Activated naive CD4-positive, alpha-beta T cell treated with anti-CD3 and anti-CD28 coated beads, Interleukin-2, amount 50 U/mL, for 24 hours (primary cell): ENCODE measurements around the gene DHX34.
"Not testable (repeated sequence)": the region's sequence is repeated elsewhere in the genome, so short reads cannot be mapped to it uniquely, and the experiment has no call there.

Source experiments
- H3K27ac Mint-ChIP-seq: one replicate; pipeline ENCODE4 v1.8.0; 2021; ENCODE audit warnings: mild to moderate bottlenecking, mixed read lengths
- H3K27me3 Mint-ChIP-seq: one replicate; pipeline ENCODE4 v1.8.0; 2021; ENCODE audit warnings: mixed read lengths
- H3K36me3 Mint-ChIP-seq: one replicate; pipeline ENCODE4 v1.8.0; 2021; ENCODE audit warnings: mixed read lengths
- H3K4me1 Mint-ChIP-seq: one replicate; pipeline ENCODE4 v1.8.0; 2021; ENCODE audit warnings: mixed read lengths
- H3K4me3 Mint-ChIP-seq: one replicate; pipeline ENCODE4 v1.8.0; 2021; ENCODE audit warnings: mild to moderate bottlenecking, mixed read lengths
- H3K9me3 Mint-ChIP-seq: one replicate; pipeline ENCODE4 v1.8.0; 2021; ENCODE audit warnings: mixed read lengths

DHX34 gene

DNA sequence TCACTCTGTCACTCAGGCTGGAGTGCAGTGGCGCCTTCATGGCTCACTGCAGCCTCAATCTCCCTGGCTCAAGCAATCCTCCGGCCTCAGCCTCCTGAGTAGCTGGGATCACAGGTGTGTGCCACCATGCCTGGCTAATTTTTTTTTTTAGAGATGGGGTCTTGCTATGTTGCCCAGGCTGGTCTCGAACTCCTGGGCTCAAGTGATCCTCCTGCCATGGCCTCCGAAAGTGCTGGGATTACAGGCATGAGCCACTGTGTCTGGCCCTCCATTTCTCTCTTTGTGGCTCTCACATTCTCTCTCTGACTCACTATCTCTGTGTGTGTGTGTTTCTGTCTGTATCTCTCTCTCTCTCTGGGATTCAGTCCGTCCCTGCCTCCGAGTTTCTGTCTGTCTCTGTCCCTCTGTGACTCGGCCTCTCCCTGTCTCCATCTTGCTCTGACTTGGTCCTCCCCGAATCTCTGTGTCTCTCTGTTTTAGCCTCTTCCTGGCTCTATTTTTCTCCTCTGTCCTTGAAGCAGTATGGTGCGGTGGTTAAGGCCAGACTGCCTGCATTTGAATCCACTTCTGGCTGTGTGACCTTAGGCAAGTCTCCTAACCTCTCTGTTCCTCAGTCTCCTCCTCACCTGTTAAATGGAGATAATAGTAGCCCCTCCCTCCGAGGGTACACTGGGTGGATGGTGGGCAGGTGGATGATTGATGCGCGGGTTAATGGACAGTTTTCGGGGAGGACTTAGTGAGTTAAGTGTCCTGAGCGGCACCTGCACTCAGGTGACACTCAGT is 59.2 kb downstream of the DHX34 start:
- Mint-ChIP-seq H3K27ac (no peak overlapping the region), H3K9me3 (no peaks in the 10 kb centered on the region), H3K4me1 (no peaks in the 10 kb centered on the region), H3K4me3 (no peak overlapping the region), H3K36me3 (peaks cover 2% of the 10 kb centered on the region), H3K27me3 (peaks cover 37% of the 10 kb centered on the region)

DNA sequence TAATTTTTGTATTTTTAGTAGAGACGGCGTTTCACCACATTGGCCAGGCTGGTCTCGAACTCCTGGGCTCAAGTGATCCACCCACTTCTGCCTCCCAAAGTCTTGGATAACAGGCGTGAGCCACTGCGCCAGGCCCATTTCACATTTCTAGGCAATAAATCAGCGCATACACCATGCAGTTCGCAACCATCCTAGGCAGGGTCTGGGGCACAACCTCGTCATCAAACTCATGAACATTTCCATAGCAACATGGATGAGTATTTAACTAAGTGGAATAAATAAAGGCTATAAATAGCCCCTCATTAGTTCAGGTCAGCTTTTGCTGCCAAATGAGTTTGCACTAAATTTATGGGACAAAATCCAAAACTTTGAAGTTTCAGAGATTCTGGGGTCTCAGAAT is 62.0 kb downstream of the DHX34 start:
- Mint-ChIP-seq H3K4me1 (no peaks in the 10 kb centered on the region), H3K9me3 (no peaks in the 10 kb centered on the region), H3K4me3 (no peak overlapping the region), H3K27me3 (peaks cover 29% of the 10 kb centered on the region), H3K36me3 (no peaks in the 10 kb centered on the region), H3K27ac (no peak overlapping the region)

DNA sequence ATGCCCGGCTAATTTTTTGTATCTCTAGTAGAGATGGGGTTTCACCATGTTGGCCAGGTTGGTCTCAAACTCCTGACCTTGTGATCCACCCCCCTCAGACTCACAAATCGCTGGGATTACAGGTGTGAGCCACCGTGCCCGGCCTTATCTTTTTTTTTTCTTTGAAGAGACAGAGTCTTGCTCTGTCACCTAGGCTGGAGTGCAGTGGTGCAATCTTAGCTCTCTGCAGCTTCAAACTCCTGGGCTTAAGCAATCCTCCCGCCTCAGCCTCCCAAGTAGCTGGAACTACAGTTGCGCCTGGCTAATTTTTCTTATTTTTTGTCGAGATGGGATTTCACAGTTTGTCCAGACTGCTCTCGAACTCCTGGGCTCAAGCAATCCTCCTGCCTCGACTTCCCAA is 62.6 kb downstream of the DHX34 start:
- H3K9me3 Mint-ChIP-seq, H3K27ac Mint-ChIP-seq, H3K4me1 Mint-ChIP-seq, H3K4me3 Mint-ChIP-seq, H3K36me3 Mint-ChIP-seq: not testable (repeated sequence)
- peaks cover 27% of the 10 kb centered on the region for H3K27me3 Mint-ChIP-seq

DNA sequence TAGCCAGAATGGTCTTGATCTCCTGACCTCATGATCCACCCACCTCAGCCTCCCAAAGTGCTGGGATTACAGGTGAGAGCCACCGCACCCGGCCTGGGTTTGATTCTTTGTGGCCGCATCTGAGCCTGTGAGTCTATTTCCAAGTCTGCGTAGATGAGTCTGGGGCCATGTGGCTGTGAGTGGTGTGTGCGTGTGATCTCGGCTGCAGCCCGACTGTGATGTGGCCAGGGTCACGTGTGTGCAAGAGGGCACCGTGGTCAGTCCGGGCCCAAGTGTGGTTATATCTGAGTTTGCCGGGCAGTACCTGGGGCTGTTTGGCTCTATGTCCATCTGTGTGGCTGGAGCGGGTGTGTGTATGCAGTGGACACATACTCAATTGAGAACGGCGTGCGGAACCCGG is 64.8 kb downstream of the DHX34 start:
- no peaks in the 10 kb centered on the region for H3K9me3 Mint-ChIP-seq
- no peak overlapping the region for H3K4me3 Mint-ChIP-seq
- H3K36me3 Mint-ChIP-seq, result no peaks in the 10 kb centered on the region
- H3K27me3 Mint-ChIP-seq, result peaks cover 37% of the 10 kb centered on the region
- no peak overlapping the region for H3K27ac Mint-ChIP-seq
- peaks cover 15% of the 10 kb centered on the region for H3K4me1 Mint-ChIP-seq

DNA sequence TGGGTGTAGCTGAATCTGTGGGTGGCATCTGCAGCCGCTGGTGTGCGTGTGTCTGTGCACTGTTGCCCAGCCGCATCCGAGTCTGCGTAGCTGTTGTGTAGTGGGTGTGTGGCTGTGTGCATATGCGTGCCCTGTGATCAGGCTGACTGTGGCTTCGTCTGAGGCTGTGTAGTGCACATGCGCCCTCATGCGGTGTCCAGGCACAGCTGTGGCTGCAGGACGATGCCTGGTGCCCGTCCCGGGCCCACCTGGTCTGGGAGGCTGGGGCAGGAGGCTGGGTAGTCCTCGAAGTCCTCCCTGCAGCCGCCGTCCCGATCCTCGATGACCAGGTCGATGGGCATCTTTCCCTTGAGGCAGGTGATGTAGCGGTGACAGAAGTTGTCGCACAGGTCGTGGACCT is 65.4 kb downstream of the DHX34 start:
- Mint-ChIP-seq H3K36me3 (no peaks in the 10 kb centered on the region), H3K4me1 (peaks cover 15% of the 10 kb centered on the region), H3K27me3 (peaks cover 33% of the 10 kb centered on the region)

DNA sequence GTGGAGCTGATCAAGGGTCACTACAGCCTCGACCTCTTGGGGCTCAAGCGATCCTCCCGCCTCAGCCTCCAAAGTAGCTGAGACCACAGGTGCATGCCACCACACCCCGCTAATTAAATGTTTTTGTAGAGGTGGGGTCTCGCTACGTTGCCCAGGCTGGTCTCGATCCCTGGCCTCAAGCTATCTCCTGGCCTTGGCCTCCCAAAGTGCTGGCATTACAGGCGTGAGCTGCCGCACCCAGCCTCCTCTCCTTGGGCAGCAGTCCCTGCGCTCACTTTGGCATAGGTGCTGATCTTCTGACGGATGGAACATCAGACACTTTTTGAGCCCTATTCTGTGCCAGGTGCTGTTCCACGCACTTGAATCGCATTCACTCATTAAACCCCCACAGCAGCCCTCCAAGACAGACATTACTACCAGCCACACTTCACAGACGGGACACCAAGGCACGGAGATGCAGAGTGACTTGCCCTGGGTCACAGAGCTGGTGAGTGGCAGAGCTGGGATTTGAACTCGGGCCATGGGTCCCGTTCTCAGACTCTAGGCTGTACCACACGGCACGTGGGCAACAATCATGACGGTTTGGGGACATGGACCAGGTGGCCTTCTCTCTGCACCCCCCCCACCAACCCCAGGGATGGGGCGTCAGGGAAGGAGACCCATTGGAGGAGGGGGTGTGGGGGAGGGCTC is 67.0 kb downstream of the DHX34 start:
- H3K27me3 Mint-ChIP-seq, result peaks cover 43% of the 10 kb centered on the region
- H3K9me3 Mint-ChIP-seq, result no peaks in the 10 kb centered on the region
- no peaks in the 10 kb centered on the region for H3K36me3 Mint-ChIP-seq
- no peak overlapping the region for H3K4me3 Mint-ChIP-seq
- H3K4me1 Mint-ChIP-seq, result peaks cover 30% of the 10 kb centered on the region
- H3K27ac Mint-ChIP-seq, result no peak overlapping the region

More for the DNA sequence above, 65.4 kb downstream of the DHX34 start:
- Mint-ChIP-seq H3K4me3 (no peak overlapping the region), H3K9me3 (no peaks in the 10 kb centered on the region), H3K27ac (no peak overlapping the region)

DNA sequence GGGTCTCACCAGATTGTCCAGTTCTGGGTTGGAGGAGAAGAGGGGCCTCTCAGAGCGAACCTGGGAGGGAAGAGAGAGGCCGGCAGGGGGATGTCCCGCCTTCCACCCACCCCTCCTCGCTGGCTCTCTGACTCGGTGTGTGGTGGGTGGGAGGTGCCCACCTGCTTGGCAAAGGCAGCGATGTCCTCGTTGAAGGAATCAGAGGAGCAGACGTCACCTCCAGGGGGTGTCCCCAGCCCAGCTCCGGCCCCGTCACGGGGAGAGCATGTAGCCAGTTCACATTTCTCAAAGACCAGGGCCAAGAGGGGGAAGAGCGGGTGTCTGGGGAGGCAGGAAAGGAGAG is 67.5 kb downstream of the DHX34 start:
- peaks cover 48% of the 10 kb centered on the region for H3K27me3 Mint-ChIP-seq
- H3K36me3 Mint-ChIP-seq, result no peaks in the 10 kb centered on the region
- peaks cover 34% of the 10 kb centered on the region for H3K4me1 Mint-ChIP-seq
- H3K4me3 Mint-ChIP-seq, result no peak overlapping the region
- H3K27ac Mint-ChIP-seq, result no peak overlapping the region
- H3K9me3 Mint-ChIP-seq, result no peaks in the 10 kb centered on the region

DNA sequence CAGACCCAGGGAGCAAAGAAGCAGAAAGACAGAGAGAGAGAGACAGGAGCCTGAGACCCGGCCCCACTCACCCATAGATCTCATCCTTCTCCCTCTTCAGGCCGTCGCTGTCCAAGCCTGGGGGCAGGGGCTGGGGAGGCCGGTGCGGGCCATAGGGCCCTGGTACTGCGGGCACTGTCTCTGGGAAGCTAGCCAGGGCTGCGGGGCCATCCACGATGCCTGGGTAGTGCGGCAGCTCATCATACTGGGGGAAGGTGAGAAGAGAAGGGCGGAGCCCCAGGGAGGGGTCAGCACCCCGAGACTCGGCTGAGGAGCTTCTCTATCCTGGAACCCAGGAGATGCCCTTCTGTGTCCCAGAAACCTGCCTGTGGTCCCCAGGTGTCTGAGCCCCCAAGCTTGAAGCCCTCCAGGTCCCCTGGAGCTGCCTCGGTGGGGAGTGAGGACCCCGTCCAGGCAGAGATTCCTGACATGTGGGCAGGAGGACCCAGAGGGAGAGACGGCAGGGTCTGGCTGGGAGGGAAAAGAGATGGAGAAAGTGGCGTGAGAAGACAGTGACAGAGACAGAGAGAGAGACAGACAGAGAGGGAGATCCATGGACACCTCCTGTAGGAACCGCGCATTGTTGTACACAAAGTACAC is 68.1 kb downstream of the DHX34 start:
- Mint-ChIP-seq H3K27me3 (peaks cover 51% of the 10 kb centered on the region), H3K9me3 (no peaks in the 10 kb centered on the region), H3K36me3 (peaks cover 1% of the 10 kb centered on the region), H3K4me1 (peaks cover 38% of the 10 kb centered on the region), H3K27ac (no peak overlapping the region), H3K4me3 (no peak overlapping the region)

DNA sequence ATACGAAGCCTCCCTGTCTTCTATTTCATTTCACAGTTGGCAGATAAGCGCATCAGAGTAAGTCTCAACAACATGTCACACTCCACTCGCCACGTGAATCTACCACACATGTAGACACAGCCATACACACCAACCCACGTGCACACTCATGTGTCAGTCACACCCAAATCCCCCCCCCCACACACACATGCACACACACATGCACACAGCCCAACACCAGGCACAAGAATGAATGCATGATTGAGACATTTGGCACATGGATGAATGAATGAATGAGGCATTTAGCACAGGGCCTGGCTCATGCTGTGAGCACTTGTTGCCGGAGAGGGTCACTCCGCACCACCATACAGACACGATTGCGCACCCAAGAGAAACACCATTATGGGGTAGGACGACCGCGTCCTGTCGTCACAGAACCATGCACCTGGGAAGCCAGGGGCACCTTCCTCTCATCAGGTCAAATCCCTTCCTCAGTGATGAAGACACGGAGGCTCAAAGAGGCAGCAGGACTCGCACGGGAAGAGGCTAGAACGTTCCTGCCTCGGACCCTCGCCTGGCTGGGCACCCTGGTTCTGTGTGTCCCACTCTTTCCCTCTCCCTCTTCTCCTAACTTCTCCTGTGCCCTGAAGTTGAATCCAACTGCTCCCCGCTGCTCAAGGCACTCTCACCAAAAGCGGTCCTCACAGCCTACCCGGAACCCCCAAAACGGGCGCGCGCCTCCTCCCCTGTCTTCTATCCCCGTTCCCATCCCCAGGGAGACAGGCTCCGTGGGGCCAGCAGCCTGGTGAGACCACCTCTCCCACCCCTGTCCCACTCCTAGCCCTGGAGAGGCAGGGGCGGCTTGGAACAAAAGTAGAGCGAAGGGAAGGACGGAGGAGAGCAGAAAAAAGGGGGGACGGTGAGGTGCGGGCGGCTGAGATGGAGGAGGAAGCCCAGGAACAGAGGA is 68.9 kb downstream of the DHX34 start:
- Mint-ChIP-seq H3K4me3 (peak overlapping the region; percentile 47), H3K36me3 (peaks cover 5% of the 10 kb centered on the region), H3K27ac (peak overlapping the region; percentile 4), H3K9me3 (no peaks in the 10 kb centered on the region), H3K27me3 (peaks cover 59% of the 10 kb centered on the region), H3K4me1 (peaks cover 46% of the 10 kb centered on the region)

DNA sequence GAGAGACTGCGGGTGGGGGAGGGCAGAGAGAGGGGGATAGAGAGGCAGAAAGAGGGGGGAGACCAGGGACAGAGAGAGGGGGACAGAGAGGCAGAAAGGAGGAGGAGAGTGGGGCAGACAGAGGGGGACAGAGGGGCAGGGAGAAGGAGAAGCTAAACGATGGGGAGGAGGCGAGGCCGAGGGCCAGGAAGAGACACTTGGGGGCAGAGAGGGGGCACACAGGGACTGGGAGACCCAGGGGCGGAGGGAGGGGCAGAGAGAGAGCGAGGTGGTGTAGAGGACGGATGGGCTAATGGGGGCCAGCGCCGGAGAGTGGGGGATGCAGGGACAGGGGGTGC is 69.5 kb downstream of the DHX34 start:
- H3K4me3 Mint-ChIP-seq, result peak overlapping the region; percentile 47

DNA sequence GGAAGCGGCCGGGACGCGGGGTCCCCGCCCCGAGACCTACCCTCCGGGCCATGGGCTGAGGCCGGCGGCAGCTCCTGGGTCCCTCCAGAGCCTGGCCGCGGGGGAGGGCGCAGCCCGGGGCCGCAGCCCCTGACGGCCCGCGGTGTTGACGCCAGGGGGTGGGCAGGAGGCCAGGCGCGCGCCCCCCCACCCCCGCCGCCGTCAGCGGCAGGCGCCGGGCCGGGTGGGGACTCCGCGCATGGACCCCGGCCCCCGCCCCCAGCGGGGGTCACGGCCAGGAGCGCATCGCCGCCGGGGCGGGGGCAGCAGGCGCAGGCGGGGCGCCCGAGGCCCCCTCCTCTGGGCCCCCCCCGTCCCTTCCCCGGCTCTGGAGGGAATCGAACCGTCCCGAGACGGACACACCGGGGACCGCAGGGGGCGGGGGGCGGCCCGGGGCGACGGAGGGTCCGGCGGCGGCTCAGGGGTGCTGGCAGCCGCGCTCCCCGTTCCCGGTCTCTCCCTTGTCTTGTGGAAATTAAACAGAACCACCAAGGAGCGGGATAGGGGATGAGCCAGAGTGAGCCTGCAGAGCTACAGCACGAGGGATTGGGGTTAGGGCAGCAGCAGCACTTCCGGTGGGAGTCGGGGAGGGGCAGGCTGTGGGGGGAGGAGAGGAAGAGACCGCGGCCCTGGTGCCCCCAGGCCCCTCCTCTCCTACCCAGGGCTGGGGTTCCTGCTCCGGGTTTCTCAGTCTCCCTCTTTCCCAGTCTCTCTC is 70.1 kb downstream of the DHX34 start, which contains the start of gene MEIS3:
MEIS3 (minus strand) TSS at position 498 of the 754 bp plus-strand sequence; CDS start at position 52, 446 bp downstream.
- Mint-ChIP-seq H3K9me3 (no peaks in the 10 kb centered on the region), H3K27ac (peak within 1 kb of the TSS; percentile 4), H3K27me3 (peaks cover 60% of the 10 kb centered on the region), H3K4me3 (peak within 1 kb of the TSS; percentile 47), H3K4me1 (peaks cover 51% of the 10 kb centered on the region), H3K36me3 (peaks cover 5% of the 10 kb centered on the region)

More for the DNA sequence above, 69.5 kb downstream of the DHX34 start:
- Mint-ChIP-seq H3K27ac (no peak overlapping the region), H3K36me3 (peaks cover 5% of the 10 kb centered on the region), H3K4me1 (peaks cover 51% of the 10 kb centered on the region), H3K27me3 (peaks cover 62% of the 10 kb centered on the region), H3K9me3 (no peaks in the 10 kb centered on the region)

DNA sequence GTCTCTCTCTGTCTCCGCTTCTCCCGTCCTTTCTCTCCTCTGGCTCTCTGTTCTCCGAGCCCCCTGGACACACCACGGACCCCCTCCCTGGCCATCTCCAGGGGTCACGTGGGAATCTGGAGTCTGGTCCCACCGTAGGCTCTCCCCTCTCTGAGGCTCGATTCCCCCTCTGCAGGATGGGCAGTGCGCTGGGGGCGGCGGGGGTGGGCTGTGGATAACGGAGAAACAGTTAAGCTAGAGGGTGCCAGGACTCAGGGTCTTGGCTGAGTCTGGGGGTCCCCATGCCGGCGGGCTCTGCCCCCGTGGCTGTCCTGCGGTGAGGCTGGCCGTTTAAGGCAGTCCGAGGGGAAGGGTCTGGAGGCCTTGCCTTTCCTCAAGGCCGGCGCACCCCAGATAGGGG is 70.7 kb downstream of the DHX34 start:
- H3K4me1 Mint-ChIP-seq, result peaks cover 51% of the 10 kb centered on the region
- peaks cover 61% of the 10 kb centered on the region for H3K27me3 Mint-ChIP-seq
- no peaks in the 10 kb centered on the region for H3K9me3 Mint-ChIP-seq
- H3K4me3 Mint-ChIP-seq, result no peak overlapping the region
- no peak overlapping the region for H3K27ac Mint-ChIP-seq
- peaks cover 5% of the 10 kb centered on the region for H3K36me3 Mint-ChIP-seq

DNA sequence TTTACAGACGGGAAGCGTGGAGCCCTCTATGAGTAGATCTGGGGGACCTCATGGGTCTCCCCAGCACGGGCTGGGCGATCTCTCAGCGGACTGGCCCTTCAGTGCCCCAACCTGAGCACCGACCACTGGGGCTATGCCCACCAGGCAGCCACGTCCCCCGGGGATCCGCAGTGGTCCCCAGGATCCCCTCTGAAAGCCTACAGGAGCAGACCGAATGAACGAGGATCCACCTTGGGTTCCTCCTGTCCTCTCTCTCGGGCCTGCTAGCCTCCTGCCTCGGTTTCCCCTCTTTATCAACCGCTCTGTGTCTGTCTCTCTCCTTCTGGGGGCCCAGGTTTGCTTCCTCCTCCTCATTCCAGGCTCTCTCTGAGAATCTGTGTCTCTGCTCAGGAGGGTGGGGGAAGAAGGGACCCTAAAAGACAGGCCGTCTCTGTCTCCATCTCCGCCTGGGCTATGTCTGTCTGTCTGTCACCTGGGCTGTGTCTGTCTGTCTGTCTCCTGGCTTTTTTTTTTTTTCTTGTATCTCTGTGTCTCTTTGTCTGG is 72.2 kb downstream of the DHX34 start:
- Mint-ChIP-seq H3K36me3 (peaks cover 5% of the 10 kb centered on the region), H3K9me3 (no peaks in the 10 kb centered on the region), H3K27me3 (peaks cover 60% of the 10 kb centered on the region), H3K4me3 (no peak overlapping the region), H3K27ac (no peak overlapping the region), H3K4me1 (peaks cover 51% of the 10 kb centered on the region)

DNA sequence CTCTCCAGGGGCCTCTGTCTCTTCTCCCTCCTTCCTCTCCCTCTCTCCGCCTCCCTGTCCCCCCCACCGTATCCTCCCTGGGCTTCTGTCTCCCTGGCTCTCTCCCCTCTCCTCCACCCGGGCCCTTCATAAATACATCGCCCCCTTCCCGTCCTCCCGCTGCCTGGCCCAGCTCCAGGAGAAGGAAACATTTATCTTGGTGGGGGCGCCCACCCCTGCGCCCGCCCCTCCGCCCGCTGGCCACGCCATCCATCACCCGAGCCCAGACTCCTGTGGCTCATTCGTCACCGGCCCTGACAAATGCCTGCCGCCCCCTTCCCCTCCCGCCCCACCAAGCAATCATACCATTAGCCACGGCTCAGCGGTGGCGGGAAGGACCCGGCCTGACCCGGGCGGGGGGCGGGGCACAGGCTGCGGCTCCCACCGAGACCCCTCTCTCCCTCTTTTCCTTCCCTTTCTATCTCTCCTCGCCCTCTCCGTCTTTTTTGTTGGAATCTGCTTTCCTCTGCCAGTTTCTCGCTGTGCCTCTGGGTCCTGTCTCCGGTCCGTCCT is 72.8 kb downstream of the DHX34 start:
- H3K4me1 Mint-ChIP-seq, result peaks cover 51% of the 10 kb centered on the region
- H3K9me3 Mint-ChIP-seq, result no peaks in the 10 kb centered on the region
- H3K4me3 Mint-ChIP-seq, result peak overlapping the region; percentile 48
- peak overlapping the region; percentile 43 for H3K27ac Mint-ChIP-seq
- H3K27me3 Mint-ChIP-seq, result peaks cover 57% of the 10 kb centered on the region
- peaks cover 5% of the 10 kb centered on the region for H3K36me3 Mint-ChIP-seq
